Vagina (tissue), 2 donors: ENCODE measurements around the gene TMEM74B.

Experiments used
- POLR2A ChIP-seq, 2 donors: fragments of 450-650 bp; IDR thresholded peaks; one replicate each; pipeline ENCODE4 v1.6.1; 2017; ENCODE audit warnings: antibody characterized with exemption in 2 of 2, mild to moderate bottlenecking in 2 of 2, moderate library complexity in 2 of 2
- POLR2AphosphoS5 ChIP-seq, 2 donors: sonication (generic); formaldehyde crosslinking; IDR thresholded peaks; one replicate each; pipeline ENCODE4 v1.9.0; 2017; ENCODE audit warnings: antibody characterized with exemption in 2 of 2, mild to moderate bottlenecking in 2 of 2, low read depth in 1 of 2; ENCODE audit not compliant: insufficient read depth in 1 of 2
- TF ChIP-seq, protein P1 (sequence below), 3 experiments: fragments of 450-650 bp in 2 of 3; fragments of 200-600 bp in 1 of 3; sonication (generic) in 1 of 3; IDR thresholded peaks; one replicate each; pipeline ENCODE4 v1.5.1; 2017 to 2019; ENCODE audit warnings: antibody characterized with exemption in 3 of 3, mild to moderate bottlenecking in 2 of 3, moderate library complexity in 2 of 3

DNA sequence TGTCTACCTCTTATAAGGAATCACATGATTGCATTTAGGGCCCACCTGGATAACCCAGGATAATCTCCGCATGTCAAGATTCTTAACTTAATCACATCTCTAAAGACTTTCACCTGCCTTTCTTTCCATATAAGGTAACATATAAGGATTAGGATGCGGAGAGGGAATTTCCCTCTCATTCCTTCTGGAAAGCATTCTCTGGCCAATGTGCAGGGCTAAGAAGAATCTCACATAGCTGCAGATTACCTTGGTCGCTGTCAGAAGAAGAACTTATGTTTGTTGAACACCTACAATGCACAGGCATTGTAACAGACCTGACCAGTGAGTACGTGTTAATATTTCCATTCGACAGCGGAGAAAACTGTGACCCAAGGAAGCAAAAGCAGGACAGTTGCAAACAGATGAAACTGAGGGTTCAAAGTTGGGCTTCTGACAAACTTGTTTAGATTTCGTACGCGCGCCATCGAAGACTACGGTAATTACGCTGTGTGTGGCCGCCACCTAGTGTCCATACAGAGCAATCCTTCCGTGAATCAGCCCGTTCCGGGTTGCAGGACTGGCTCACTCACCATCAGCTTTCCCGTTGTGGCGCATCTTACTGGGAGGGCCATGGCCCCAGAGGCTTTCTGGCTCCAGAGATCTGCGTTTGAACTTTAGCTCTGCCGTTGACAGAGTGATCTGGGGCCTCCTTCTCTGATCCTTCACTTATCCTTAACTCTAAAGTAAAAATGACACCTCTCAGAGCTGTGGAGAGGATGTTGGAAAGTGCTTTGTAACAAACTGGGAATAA is 28.0 kb upstream of the TMEM74B start:
- TF ChIP-seq POLR2AphosphoS5 (IDR thresholded peaks at IDR 0.05; ENCODE audit: insufficient read depth in 1 of 2, low read depth in 1 of 2) (no peak), POLR2A (IDR thresholded peaks at IDR 0.05) (no peak)
- TF ChIP-seq, protein P1, sequence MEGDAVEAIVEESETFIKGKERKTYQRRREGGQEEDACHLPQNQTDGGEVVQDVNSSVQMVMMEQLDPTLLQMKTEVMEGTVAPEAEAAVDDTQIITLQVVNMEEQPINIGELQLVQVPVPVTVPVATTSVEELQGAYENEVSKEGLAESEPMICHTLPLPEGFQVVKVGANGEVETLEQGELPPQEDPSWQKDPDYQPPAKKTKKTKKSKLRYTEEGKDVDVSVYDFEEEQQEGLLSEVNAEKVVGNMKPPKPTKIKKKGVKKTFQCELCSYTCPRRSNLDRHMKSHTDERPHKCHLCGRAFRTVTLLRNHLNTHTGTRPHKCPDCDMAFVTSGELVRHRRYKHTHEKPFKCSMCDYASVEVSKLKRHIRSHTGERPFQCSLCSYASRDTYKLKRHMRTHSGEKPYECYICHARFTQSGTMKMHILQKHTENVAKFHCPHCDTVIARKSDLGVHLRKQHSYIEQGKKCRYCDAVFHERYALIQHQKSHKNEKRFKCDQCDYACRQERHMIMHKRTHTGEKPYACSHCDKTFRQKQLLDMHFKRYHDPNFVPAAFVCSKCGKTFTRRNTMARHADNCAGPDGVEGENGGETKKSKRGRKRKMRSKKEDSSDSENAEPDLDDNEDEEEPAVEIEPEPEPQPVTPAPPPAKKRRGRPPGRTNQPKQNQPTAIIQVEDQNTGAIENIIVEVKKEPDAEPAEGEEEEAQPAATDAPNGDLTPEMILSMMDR (IDR thresholded peaks at IDR 0.05) = peak; percentile 48 to 71 (median 71)
